ENCODE data around the gene GABBR1.

The GABBR1 gene

DNA sequence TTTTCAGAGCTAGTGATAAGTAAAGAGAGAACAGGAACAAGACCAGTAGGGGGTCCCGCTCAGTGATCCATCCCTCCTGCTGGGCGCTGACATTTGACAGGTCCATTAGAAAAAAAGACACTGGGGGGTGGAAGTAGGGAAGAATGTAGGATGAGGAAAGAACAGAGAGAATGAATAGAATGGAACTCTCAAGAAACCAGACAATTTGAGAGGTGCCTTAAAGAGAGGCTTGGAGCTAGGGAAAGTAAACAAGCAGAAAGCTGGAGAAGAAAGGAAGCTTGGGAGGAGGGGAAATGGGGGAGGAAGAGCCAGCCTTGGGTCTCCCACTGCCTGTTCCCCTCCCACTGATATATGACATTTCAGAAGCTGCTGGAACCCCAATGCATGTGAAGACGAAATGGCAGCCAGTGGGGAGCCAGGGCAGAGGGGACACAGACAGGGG is 8.4 kb downstream of the GABBR1 start:
- DNase-seq = no peak

DNA sequence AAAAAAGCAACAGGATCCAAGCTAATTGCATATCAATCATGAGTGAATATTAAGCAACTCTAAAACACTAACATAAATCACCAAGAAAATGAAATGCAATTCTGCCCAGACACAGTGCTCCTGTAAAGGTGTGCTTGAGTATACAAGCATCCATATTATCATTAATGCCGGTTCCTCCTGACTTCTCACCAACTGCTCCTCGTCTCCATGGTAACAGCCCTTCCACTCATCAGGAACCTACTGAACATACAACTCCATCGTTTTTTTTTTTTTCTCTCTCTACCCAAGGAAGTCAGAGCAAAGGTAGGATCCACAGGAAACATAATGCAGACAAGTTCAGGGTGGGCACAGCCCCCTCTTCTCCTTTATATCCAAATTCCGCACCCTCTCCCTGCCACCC is 12.4 kb downstream of the GABBR1 start:
- no peak for DNase-seq

DNA sequence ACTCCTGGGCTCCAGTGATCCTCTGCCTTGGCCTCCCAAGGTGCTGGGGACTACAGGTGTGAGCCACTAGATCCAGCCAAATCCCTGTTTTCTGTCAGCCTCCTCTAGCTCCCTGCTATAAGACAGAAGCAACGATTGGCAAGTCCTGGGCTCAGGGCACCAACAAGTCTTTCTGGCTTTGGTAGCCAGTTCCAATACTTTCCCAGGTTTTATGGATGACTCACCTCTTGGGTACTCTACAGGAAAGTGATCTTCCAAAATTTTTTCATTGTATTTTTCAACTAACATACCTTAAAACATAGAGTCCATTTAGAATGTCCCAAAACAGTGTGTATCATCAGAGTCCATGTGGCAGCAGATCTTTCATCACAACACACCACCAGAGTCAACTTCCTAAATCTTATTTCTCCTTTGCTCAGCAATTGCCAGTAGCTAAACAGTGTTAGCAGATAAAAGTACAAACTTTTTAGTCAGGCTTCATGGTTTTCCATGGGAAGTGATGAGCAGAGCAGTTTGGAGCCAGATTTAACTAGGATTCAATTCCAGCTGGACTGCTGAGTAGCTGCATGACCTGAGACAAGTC is 13.3 kb downstream of the GABBR1 start:
- no peak for DNase-seq

DNA sequence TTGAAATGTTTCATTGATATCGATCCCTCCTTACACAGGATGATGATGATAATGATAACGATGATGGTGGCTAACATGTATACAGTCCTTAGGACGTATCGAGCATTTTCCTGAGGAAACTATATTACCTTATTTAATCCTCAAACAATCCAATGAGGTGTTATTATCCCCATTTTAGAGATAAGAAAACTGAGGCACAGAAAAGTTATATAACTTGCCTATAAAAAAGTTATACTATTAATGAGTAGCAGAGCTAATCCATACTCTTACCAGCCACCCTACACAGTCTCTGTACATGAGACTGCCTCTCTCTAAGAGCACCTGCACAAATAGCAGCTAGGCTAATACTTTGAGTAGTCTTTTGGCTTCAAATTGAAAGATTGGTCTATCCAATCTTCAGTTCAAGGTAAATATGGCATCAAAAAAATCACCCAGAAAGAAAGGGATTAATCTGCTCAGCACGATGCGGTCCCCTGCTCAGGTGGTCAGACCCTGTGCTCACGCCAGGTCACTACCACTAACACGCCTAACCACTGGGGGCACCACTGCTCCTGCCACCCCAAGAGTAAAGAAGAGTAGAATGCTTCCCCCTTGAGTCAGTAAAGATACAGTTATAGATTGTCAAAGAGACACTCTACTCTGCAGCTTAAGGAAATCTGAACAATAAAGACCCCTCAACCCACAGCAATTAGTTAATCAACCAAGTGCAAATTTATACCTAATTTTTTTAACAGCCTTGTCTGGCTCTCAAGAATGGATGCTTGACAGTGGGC is 15.0 kb downstream of the GABBR1 start:
- no peak for DNase-seq

DNA sequence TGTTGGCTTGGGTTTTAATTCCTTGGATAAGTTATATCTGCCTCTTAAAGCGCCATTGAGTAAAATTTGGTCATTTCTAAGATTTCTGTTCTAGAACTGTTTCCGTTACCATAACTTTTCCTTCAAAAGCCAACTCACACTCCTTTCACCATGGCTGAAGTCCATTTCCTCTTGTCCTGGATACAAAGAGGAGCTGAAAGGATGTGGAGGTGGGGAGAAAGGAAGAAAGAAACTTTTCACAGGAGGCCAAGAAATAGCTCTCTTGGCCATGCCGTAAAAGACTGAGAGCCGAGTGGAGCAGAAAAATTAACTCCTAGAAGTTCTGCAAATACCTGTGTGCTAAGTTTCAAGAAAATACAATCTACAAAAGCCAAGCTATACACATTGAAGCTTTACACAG is 21.6 kb downstream of the GABBR1 start:
- no peak for DNase-seq

DNA sequence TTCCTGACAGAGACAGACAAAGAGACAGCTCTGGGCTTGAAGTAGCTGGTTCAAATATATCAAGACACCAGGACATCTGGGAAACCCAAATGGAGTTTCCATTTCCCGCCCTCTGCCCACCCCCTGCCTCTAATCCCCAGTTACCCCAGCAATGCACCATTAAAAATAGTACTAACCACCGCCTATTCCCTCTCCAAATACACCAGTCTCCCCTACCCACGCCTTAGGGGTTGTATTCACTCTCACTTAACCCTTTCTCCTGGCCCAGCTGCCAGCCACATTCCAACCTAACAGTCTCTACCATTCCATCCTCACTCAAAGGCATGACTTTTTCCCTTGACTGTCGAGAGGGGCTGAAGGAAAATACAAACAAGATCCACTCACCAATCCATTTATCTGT is 22.4 kb downstream of the GABBR1 start:
- DNase-seq = no peak

DNA sequence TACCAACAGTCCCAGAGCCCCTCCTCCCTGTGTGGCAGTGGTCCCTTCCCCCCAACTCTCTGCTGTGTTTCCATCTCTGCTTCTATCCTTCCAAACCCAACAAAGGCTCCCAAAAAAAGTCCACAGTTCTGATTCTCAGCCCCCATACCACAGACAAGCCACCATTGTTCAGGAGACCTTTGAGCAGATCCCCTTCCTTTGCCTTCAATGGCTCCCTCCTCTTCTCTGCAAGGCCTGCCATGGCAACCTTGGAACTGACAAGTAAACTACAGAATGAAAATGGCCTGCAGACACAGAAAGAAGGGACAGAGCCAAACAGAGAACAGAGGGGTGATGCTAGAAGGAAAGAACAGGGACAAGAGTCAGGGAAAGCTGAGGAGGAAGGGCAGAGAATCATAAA is 24.9 kb downstream of the GABBR1 start:
- no peak for DNase-seq

DNA sequence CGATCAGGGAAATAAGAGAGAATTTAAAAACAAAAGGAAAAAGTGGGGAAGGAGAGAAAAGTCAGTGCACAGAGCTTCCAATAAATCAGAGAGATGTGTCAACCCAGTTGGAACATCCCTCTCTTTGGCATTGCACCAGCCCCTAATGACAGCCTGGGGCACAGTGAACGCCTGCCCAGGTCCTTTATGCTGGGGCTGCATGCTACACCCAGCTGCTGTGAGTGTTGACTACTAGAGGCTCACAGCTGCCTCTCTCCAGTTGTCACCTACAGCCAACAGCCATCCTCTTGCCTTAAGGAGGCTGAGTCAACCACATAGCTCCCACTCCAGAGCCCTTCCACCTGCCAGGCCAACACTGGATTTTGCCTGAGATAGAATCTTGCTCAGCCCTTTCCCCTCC is 29.1 kb downstream of the GABBR1 start:
- no peak for DNase-seq

DNA sequence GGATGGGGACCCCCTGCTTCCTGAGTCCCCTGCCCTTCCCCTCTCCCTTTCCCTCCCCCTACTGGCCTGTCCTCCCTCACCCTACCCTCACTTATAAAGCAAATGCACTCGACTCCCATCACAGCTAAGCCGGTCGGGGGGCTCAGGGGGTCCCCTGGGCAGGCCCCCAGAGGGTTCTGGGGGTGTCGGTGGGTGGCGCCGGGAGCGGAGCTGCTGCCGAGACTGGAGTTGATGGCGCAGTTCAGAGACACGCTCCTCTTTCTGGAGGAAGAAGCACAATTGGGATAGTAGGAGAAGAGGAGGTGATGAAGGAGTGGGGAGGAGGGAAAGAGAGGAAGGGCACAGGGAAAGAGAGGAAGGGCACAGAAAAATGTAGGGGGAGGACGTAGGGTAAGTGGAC is 29.5 kb downstream of the GABBR1 start:
- DNase-seq = no peak

DNA sequence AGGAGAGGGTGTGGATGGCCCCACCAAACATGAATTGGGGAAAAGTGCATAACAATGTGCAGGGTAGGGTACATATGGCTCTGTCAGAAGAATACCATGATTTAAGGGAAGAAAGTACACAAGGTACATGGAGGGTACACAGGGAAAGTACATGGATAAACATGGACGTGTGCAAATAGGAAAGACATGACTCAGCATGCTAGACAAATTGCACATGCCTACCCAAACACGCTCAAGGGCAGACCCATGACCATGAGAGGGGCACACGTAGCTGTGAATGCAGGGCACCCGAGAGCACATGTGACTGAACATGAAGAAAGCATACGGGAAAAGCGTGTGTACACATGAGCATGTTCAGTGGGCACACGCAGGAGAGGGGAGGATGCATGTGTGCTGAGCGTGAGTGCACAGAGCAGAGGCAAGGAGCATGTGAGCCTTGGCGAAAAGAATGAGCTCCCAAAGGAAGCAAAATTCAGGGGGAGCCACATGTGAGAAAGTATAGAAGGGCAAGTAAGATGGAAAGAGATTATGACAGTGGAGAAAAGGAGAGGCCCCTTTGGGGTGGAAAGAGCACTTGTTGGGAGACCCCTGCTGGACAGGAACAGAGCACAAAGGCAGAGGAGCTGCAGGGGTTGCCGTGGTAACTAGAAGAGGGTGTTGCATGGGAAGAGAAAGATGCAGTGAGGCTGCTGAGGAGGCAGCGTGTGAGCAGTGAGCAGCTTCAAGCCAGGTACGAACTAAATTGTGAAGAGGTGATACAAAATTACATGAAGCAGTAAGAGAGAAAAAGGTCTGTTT is 30.2 kb downstream of the GABBR1 start:
- DNase-seq = no peak

DNA sequence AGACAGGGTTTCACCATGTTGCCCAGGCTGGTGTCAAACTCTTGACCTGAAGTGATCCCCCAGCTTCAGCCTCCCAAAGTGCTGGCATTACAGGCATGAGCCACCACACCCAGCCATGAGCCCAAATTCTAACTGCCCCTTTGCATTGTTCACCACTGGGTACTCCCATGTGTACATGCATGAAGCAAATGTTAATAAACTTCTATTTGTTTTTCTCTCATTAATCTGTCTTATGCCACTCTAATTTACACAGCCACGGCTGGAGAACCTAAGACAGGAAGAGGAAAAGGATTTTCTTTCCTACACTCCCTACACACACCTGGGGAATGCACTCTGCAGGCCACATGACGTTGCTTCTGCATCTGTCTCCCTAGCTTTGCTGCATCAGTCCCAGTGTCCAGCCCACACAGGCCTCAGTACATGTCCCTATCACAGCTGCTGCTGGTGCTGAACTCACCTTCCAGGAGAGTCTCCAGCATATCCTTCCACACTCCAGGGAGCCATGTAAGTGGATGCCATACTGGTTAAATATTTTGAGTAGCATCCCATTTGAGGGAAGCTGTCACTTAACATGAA is 34.7 kb downstream of the GABBR1 start:
- no peak for DNase-seq

DNA sequence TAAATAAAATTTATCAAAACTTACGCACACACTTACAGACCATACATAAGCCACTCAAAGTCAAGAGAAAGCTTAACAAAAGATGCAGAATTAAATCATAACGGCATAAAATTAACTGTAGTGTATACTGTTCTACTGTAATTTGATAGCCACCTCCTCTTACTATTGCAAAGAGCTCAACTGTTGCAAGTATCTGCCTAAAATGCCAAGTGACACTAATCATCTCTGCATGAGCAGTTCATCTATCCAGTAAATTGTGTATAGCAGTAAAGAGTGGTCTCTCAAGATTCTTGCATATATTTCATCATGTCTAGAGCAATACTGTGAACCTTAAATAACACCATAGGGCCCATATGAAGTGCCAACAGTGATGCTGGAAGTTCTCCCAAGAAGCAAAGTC is 35.8 kb downstream of the GABBR1 start:
- DNase-seq = no peak

DNA sequence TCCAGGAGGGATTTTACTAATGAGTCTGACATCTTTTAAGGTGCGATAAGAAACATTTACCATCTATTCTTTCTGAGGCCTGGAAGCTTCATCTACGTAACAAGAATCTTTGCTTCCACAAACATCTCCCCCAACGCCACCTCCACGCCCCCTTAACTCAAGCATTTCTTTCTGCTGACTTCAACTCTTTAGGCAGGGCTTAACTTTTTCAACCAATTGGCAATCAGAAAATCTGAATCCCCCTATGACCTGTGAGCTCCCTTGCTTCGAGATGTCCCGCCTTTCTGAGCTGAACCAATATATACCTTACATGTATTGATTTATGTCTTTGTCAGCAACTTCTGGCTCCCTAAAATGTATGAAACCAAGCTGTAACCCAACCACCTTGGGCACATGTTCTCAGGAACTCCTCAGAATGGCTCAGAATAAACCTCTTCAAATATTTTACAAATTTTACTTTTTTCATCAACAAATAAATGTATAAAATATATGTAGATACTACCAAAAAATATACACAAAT is 36.5 kb downstream of the GABBR1 start:
- DNase-seq = no peak

DNA sequence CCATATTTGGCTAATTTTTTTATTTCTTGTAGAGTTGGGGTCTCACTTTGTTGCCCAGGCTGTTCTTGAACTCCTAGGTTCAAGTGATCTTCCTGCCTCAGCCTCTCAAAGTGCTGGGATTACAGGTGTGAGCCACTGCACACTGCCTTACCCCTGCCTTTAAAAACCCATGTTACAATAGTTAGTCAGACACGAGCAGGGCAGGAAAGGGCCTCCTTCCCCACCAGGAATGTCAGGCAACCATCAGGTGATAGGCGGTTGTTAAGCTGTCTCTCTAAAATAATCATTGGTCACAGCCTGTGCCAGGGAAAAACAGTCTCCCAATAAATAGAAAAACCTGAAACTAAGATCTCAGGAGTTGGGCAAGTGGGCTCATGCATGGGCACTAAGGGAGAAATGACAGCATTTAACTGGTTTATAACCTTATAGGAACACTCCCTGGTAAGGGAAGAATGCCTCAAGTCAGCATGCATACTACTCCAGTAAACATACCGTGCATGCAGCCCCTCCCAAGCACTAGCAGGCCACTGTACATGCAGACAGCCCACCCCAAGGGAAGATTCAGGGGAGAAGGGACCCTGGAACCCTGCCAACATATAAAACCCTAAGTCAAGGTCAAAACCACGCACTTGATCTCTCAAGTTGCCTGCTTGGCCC is 39.7 kb downstream of the GABBR1 start:
- no peak for DNase-seq

DNA sequence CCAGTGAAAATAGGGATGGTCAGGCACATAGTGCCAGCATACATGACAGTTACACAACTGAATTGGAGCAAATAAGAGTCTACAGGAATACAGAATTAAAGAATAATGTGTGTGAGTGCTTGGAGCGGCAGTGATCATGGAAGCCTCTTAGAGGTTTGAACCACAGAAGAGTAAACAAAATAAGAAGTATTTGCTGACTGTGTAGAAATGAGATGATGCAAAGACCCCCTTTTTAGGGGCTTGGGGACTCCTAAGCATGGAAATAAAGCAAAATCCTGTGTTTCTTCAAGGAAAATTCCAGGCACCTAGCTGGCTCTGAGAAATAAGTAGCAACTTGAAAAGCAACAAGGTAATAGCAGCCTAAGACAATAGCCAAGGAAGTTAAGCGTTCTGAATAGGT is 41.3 kb downstream of the GABBR1 start:
- DNase-seq = no peak

DNA sequence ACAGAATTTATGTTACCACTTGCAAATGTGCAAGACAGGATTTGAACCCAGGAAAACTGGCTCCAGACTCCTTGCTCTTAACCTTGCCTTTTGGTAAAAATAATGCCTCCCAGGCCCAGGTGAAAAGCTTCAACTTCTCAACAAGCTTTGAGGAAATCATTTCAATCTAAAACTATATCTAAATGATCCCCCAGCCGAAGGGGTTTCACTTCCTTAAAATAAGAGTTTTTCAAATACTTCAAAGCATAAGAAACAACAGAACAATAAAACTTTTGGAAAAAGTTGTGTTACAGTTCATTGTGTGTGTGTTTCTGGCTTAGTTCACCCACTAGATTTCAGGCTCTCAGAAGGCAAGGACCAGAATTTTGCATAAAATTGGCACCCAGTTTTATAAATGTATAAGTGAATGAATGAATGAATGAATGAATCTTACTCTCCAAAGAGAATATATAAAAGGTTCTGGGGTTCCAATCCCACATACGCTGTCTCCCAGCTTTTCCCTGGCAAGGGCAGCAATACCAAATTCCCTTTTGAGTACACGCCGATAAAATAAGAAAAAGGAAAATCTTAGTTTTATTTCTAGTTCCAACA is 42.7 kb downstream of the GABBR1 start:
- no peak for DNase-seq

DNA sequence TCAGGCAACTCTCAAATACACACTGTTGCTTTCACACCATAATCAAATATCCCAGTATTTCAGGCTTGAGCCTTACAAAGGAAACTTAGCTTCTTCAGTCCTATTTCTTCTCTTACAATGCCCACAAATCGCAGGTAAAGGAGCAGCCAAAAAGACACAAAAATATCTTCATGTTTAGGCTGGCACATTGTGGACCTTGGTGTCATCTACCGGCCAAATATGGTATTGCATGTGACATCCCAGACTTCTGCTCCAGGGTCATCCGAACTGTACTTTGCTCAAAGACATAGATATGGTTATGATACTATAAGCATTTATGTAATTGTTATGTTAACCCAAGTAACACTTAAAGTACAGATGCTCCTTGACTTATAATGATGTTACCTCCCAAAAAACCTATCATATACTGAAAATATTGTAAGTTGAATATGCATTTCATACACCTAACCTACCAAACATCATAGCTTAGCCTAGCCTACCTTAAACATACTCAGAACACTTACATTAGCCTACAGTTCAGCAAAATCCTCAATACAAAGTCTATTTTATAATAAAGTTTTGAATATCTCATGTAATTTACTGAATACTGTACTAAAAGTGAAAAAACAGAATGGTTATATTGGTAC is 43.4 kb downstream of the GABBR1 start:
- peak; percentile 11 for DNase-seq

DNA sequence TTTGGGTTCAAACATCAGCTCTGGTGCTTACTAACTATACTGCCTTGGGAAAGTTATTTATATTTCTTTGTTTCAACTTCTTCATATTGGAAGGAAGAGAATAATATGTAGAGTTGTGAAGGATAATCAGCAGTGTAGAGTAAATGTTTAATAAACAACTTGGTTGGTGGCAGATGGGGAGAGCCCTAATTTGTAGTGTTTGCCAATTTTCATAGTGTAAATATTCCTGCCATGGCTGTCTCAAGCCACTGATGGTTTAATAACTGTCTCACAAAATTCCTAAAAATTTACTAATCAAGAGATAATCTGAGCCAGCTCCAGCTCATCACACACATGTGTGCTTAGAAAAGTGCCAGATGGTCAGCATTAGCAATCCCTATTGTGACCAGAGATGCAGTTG is 48.2 kb downstream of the GABBR1 start, which contains the start of gene OR2H2:
OR2H2 (plus strand) TSS at position 301 of the 400 bp plus-strand sequence. CDS start 2,824 bp downstream, outside the sequence.
- DNase-seq = no peak

DNA sequence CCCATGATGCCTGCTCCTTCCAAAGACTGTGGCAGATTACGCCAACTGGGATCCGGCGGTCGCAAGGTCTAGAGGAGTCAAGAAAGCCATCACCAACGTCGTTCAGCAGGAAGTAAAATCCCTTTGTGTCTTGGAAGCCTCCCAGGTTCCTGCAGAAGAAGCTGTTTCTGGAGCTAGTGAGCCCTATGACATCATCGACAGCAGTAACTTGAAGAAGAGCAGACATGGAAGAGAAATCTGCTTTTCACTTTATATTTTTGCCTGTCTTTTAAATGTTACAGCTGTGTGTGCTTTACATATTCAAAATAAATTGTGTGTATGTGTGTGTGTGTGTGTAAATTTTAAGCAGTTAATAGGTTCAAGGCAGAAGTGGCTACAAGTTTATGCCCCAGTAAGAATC is 55.4 kb downstream of the GABBR1 start:
- no peak for DNase-seq

DNA sequence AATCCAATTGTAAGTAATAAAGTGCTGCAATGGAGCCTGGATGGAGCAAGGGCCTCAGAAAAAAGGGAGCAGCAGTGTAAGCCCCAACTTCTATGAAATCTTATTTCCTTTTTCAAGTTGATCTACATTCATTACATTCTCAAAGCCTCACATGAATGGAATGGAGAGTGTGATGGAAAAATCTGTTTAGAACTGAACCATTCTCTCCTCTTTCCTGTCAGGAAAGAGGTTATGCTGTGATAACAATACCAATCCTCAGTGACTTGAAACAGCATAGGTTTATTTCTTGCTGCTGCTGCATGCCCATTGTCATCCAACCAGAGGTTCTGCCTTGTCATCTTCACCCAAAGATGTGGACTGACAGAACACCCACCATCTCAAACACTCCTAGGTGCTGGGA is 56.9 kb downstream of the GABBR1 start:
- no peak for DNase-seq

DNA sequence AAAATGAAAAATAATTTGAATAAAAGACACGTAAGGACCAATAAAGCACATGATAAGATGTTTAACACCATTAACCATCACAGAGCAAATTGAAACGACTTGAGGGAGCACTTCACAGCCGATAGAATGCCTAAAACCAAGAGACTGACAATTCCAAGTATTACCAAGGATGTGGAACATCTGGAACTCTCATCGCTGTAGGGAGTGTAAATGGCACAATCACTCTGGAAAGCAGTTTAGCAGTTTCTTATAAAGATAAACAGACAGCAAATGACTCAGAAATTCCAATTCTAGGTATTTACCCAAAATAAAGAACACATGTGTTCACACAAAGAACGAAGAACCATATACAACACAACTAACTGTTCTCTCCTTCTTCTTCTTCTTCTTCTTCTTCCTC is 65.0 kb downstream of the GABBR1 start:
- no peak for DNase-seq
